Heart left ventricle (tissue), 16 donors: ENCODE measurements around the gene AGXT. TPM values are rescaled to one million over a fixed set of nuclear protein-coding genes. Genes with fewer than 3 reads are reported as not detected.

Source experiments
- ATAC-seq, 4 donors: fragments of 200-7000 bp; cut with Tn5 transposase; one replicate each; pipeline ENCODE4 v1.9.1; 2020 to 2022; ENCODE audit warnings: moderate library complexity in 4 of 4, mild to moderate bottlenecking in 3 of 4, moderate number of reproducible peaks in 1 of 4
- DNase-seq, 5 donors: peaks; one replicate each; pipeline ENCODE4 v3.0.0-alpha.2; 2020
- H3K27ac ChIP-seq, 12 donors: fragments of 200-600 bp; sonication (generic) in 4 of 12; one replicate each; pipeline versions ENCODE4 v1.5.0 to v1.8.0; 2016 to 2022; ENCODE audit warnings: mild to moderate bottlenecking in 2 of 12
- H3K27me3 ChIP-seq, 9 donors: fragments of 200-600 bp; sonication (generic) in 2 of 9; one replicate each; pipeline versions ENCODE4 v1.5.1 to v1.8.0; 2016 to 2022; ENCODE audit warnings: mild to moderate bottlenecking in 3 of 9
- H3K36me3 ChIP-seq, 9 donors: fragments of 200-600 bp; sonication (generic) in 2 of 9; one replicate each; pipeline versions ENCODE4 v1.5.0 to v1.8.0; 2018 to 2022; ENCODE audit warnings: mild to moderate bottlenecking in 2 of 9
- H3K4me1 ChIP-seq, 12 donors: fragments of 200-600 bp; sonication (generic) in 4 of 12; one replicate each; pipeline versions ENCODE4 v1.5.0 to v1.8.0; 2016 to 2022; ENCODE audit warnings: mild to moderate bottlenecking in 3 of 12
- H3K4me3 ChIP-seq, 12 donors: fragments of 200-600 bp; sonication (generic) in 4 of 12; one replicate each; pipeline versions ENCODE4 v1.5.0 to v1.8.0; 2017 to 2022; ENCODE audit warnings: mild to moderate bottlenecking in 9 of 12, moderate library complexity in 4 of 12
- H3K9me3 ChIP-seq, 12 donors: fragments of 200-600 bp; sonication (generic) in 4 of 12; one replicate each; pipeline versions ENCODE4 v1.5.0 to v1.8.0; 2016 to 2022; ENCODE audit warnings: mild to moderate bottlenecking in 1 of 12
- POLR2A ChIP-seq, 2 donors: fragments of 450-650 bp; IDR thresholded peaks; one replicate each; pipeline ENCODE4 v1.6.1; 2017; ENCODE audit warnings: antibody characterized with exemption in 2 of 2, mild to moderate bottlenecking in 2 of 2, moderate library complexity in 2 of 2
- WGBS, 4 donors: extraction: QIAGEN DNeasy Blood & Tissue Kit in 2 of 4; methylation state at CpG; one replicate each; pipeline versions ENCODE4 v1.1.5 to v1.1.7; 2013 to 2018; 5-methylcytosine and 5-hydroxymethylcytosine counted together
- intact Hi-C, 10 donors: fragments of 100-400 bp; cut with DNase I; formaldehyde crosslinking; loops; one replicate each; pipeline versions ENCODE4 v1.11.1 to v1.14.2; 2022
- polyA plus RNA-seq, 2 donors: library from polyadenylated mRNA; stranded (reverse); fragments of 200-250 nt; gene quantifications; one replicate each; pipeline ENCODE4 v1.2.3, GENCODE V29; 2013
- total RNA-seq, 9 donors: library from RNA; depleted of rRNA in 2 of 9; stranded (reverse); fragments of >200 nt in 2 of 9; fragmentation: NEBNext Ultra II Directional in 3 of 9; extraction: Animal tissue kit (Norgen Biotek cat#: 25700) in 3 of 9; gene quantifications; one replicate each; pipeline versions ENCODE4 v1.1.0 to v1.2.4, GENCODE V29; 2016 to 2023
- TF ChIP-seq, protein P1 (sequence below), 12 donors: fragments of 200-600 bp; sonication (generic) in 4 of 12; IDR thresholded peaks; one replicate each; pipeline versions ENCODE4 v1.5.0 to v1.8.0; 2018 to 2022; ENCODE audit warnings: antibody characterized with exemption in 12 of 12, mild to moderate bottlenecking in 5 of 12
- donor health status: ischemic (EF 13 %, LVEDD 7.1; RV severe dilation, severe dysfunction).
- donor health status: healthy with polysubstance abuse.
- donor health status: DM: no; HTN: yes; CAD: no.
- donor health status: DM: no; HTN: no; CAD: no.
- donor health status: ischemic (EF 25% LVEDD 6.9; RV normal size, moderate dysfunction).
- donor health status: ischemic (EF 25% LVEDD 5.7; RV mildly dilated, moderate dysfunction).
- donor health status: healthy.
- donor health status: DM: yes; HTN: yes; CAD: no.
- donor health status: ischemic (EF 35%, LVEDD 5.7; RV mildly dilated, moderate dysfunction).
- donor health status: nonischemic (EF 11% LVEDD 7.7; RV severe dilation, severe dysfunction).
- donor health status: DM: yes; HTN: yes; CAD: no.
- donor health status: PGD.
- donor health status: ischemic (EF 29% LVEDD 5.4; RV normal size, mild dysfunction).
- donor health status: nonischemic (EF 23%, LVEDD 6.1; RV moderate dilation, normal function).

AGXT gene
- total and polyA plus RNA-seq, 11 donors: 0.06 TPM; not detected in 10

DNA sequence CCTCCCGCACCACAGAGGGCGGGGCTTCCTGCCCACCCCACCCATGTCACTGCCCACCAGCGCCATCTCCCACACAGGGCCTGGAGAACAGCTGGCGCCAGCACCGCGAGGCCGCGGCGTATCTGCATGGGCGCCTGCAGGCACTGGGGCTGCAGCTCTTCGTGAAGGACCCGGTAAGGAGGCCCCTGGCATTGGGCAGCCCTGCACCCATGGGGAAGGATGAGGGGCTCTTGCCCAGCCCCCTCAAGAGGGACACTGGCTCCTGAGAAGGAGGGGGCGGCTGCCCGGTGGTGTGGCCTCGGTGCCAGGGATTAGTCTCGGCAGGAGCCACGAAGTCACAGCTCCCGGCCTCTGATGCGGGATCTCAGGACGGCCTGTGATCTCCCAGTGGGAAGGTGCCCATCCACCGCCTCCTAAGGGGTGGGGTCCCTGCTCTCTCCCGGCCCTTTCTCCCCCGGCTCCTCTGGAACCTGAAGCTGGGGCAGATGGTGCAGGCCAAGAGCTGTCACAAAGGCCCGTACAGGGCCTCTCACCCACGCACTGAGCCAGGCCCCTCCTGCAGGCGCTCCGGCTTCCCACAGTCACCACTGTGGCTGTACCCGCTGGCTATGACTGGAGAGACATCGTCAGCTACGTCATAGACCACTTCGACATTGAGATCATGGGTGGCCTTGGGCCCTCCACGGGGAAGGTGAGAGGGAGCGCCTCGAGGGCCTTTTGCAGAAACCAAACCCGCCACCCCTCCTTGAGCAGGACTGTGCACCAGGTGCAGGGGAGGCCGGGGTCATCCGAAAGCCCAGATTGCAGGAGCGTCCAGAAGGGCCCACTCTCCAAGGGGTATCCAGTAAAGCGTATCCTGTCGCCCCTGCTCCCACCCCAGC, 9.1 kb downstream of the AGXT start:
- DNase-seq (no peak), ATAC-seq (no peak)
- Histone ChIP-seq H3K36me3 (no peaks in the 10 kb centered on the region), H3K4me3 (no peak overlapping the region), H3K4me1 (no peaks in the 10 kb centered on the region), H3K27me3 (no peaks in the 10 kb centered on the region), H3K9me3 (no peaks in the 10 kb centered on the region), H3K27ac (no peak overlapping the region)
- intact Hi-C loops: no loop called here
- no peak for TF ChIP-seq POLR2A (IDR thresholded peaks at IDR 0.05)
- TF ChIP-seq, protein P1, sequence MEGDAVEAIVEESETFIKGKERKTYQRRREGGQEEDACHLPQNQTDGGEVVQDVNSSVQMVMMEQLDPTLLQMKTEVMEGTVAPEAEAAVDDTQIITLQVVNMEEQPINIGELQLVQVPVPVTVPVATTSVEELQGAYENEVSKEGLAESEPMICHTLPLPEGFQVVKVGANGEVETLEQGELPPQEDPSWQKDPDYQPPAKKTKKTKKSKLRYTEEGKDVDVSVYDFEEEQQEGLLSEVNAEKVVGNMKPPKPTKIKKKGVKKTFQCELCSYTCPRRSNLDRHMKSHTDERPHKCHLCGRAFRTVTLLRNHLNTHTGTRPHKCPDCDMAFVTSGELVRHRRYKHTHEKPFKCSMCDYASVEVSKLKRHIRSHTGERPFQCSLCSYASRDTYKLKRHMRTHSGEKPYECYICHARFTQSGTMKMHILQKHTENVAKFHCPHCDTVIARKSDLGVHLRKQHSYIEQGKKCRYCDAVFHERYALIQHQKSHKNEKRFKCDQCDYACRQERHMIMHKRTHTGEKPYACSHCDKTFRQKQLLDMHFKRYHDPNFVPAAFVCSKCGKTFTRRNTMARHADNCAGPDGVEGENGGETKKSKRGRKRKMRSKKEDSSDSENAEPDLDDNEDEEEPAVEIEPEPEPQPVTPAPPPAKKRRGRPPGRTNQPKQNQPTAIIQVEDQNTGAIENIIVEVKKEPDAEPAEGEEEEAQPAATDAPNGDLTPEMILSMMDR (IDR thresholded peaks at IDR 0.05): no peak
- WGBS, 4 donors: 86 to 93% (median 90%) methylated on average over 20 to 40 of the region's 40 CpGs

DNA sequence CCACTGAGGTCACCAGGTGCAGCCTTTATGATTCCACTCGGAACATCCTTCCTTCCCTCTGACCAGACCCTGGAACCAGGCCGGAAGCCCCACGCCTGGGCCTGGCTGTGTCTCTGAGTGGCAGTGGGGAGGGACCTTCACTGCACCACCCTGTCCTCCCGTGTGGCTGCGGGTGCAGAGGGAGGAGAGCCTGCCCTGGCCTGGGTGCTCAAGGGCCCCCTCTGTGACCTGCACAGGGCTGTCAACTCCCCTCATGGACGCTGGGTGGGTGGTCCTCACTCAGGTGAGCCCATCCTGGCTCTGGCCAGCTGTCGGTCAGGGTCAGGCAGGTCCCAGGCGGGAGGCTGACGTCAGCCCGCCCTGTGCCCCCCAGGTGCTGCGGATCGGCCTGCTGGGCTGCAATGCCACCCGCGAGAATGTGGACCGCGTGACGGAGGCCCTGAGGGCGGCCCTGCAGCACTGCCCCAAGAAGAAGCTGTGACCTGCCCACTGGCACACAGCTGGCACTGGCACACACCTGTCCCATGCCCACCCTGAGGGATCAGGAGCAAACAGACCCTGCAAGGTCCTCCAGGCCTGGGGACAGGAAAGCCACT, 9.8 kb downstream of the AGXT start:
- peak in 1 of 4 donors; percentile 5 for ATAC-seq
- no peak overlapping the region for H3K4me3 ChIP-seq

DNA sequence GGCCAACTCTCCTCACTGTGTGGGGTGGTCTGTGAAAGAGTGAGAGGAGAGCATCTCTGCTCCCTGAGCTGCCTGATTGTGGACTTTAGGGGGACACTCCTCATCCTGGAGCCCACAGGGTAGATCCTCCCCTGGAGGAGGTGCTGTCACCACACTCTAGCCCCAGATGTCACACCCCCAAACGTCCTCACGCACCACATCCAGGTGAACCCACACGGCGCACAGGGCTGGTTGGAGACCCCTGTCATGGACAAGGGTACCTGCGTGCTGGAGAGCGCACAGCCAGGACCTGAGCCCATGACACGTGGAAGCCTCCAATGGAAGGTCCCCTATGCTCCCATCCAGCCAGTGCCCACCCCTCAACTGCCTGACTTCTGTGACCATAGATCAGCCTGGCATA, 10.5 kb downstream of the AGXT start:
- Histone ChIP-seq H3K27ac (no peak overlapping the region), H3K27me3 (no peaks in the 10 kb centered on the region), H3K4me1 (no peaks in the 10 kb centered on the region), H3K36me3 (no peaks in the 10 kb centered on the region), H3K9me3 (no peaks in the 10 kb centered on the region), H3K4me3 (no peak overlapping the region)
- TF ChIP-seq POLR2A (IDR thresholded peaks at IDR 0.05): no peak
- TF ChIP-seq, protein P1 (IDR thresholded peaks at IDR 0.05): no peak
- no peak for ATAC-seq
- 76 to 82% (median 79%) methylated on average over 7 of the region's 7 CpGs for WGBS, 4 donors
- no peak for DNase-seq
- intact Hi-C loops: no loop called here

More for the DNA sequence above, 9.8 kb downstream of the AGXT start:
- Histone ChIP-seq H3K36me3 (no peaks in the 10 kb centered on the region), H3K4me1 (no peaks in the 10 kb centered on the region), H3K9me3 (no peaks in the 10 kb centered on the region), H3K27ac (no peak overlapping the region), H3K27me3 (no peaks in the 10 kb centered on the region)
- 87 to 95% (median 89%) methylated on average over 13 to 18 of the region's 18 CpGs for WGBS, 4 donors
- DNase-seq: no peak
- intact Hi-C loops: no loop called here
- TF ChIP-seq, protein P1 (IDR thresholded peaks at IDR 0.05): no peak
- no peak for TF ChIP-seq POLR2A (IDR thresholded peaks at IDR 0.05)

DNA sequence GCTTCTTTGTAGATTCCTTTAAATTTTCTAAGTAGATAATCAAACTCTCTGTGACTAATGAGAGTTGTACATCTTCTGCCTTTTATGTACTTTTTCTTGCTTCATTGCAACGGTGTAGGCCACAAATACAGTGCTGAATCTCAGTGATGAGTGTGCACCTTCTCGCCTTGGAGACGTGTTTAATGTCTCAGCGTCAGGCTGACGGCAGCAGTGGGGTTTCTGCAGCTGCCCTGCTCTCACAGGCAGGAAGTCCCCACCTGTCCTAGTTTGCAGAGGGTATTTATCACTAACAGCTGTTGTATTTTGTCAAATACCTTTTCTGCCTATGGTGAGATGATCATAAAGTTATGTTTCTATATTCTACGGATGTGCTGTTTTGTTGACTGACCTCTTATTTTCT, 13.3 kb downstream of the AGXT start:
- TF ChIP-seq, protein P1 (IDR thresholded peaks at IDR 0.05): no peak
- no peak for TF ChIP-seq POLR2A (IDR thresholded peaks at IDR 0.05)
- ATAC-seq (no peak), DNase-seq (no peak)
- Histone ChIP-seq H3K27ac (no peak overlapping the region), H3K9me3 (no peaks in the 10 kb centered on the region), H3K27me3 (no peaks in the 10 kb centered on the region), H3K36me3 (no peaks in the 10 kb centered on the region), H3K4me3 (no peak overlapping the region), H3K4me1 (no peaks in the 10 kb centered on the region)
- intact Hi-C loops: no loop called here
- 53 to 64% (median 60%) methylated on average over 6 of the region's 6 CpGs for WGBS, 4 donors
